ENCODE results near the gene MRGPRD.

DNA sequence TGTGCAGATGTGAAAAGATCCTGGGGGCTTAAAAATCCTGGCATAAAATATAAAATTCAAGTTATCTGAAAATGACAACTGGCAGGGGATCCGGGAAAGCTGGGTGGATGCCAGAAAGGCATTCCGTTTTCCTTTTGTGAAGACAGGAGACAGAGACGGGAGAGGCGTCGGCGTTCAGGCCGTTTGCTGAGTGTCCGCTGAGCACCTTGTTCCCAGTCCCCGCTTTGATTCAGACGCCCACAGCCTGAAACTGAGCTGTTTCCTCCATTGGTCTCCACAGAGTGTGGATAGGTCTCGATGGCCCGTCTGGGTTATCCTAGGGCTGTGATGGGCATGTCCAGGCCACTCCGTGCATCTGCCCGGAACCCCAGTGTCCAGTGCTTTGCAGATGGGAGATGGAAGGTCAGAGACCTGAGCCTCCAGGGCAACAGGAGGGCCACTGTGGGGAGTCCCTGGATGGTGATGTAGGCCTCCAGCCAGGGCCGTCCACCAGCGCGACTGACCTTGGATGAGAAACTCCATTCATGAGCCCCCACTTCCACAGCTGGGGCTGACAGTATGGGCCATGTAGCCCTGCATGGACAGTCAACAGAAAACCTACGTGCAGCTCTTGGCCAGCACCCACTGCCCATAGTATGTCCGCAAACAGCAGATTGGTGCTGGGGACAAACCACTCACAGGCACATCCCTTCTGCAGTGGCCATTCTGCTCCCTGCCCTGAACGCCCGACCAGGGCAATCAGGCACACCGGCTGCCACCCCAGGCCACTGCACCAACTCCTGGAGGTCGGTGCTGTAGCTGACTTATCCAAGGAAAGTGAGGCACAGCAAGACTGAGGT is 20.7 kb upstream of the MRGPRD start:
- TF ChIP-seq, protein P1, sequence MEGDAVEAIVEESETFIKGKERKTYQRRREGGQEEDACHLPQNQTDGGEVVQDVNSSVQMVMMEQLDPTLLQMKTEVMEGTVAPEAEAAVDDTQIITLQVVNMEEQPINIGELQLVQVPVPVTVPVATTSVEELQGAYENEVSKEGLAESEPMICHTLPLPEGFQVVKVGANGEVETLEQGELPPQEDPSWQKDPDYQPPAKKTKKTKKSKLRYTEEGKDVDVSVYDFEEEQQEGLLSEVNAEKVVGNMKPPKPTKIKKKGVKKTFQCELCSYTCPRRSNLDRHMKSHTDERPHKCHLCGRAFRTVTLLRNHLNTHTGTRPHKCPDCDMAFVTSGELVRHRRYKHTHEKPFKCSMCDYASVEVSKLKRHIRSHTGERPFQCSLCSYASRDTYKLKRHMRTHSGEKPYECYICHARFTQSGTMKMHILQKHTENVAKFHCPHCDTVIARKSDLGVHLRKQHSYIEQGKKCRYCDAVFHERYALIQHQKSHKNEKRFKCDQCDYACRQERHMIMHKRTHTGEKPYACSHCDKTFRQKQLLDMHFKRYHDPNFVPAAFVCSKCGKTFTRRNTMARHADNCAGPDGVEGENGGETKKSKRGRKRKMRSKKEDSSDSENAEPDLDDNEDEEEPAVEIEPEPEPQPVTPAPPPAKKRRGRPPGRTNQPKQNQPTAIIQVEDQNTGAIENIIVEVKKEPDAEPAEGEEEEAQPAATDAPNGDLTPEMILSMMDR (IDR thresholded peaks at IDR 0.05; ENCODE audit: control extremely low read depth in 1 of 3, insufficient read depth in 1 of 3, low read depth in 1 of 3, low read length in 3 of 3): no peak
- TF ChIP-seq SRF (IDR thresholded peaks at IDR 0.05; ENCODE audit: low read depth, low read length): no peak
- no peak for TF ChIP-seq SP2 (IDR thresholded peaks at IDR 0.05; ENCODE audit: low read length)
- no peak for TF ChIP-seq GTF2F1 (IDR thresholded peaks at IDR 0.05; ENCODE audit: borderline replicate concordance, low read depth, low read length)
- TF ChIP-seq POLR2A (IDR thresholded peaks at IDR 0.05; ENCODE audit: control extremely low read depth in 1 of 2, low read depth in 2 of 2, low read length in 2 of 2): no peak
- no peak for TF ChIP-seq EP300 (IDR thresholded peaks at IDR 0.05; ENCODE audit: borderline replicate concordance in 1 of 2, low read depth in 2 of 2, low read length in 2 of 2)
- no peak for TF ChIP-seq SUZ12 (IDR thresholded peaks at IDR 0.05; ENCODE audit: low read length)
- no peak for TF ChIP-seq CHD1 (IDR thresholded peaks at IDR 0.05; ENCODE audit: low read depth, low read length)
- no peak for TF ChIP-seq SP1 (IDR thresholded peaks at IDR 0.05; ENCODE audit: low read depth, low read length)
- no peak for TF ChIP-seq ZNF274 (IDR thresholded peaks at IDR 0.05; ENCODE audit: borderline replicate concordance, extremely low read depth, low read length)
- no peak for TF ChIP-seq SAP30 (IDR thresholded peaks at IDR 0.05; ENCODE audit: insufficient read depth, insufficient replicate concordance, low read length)
- no peak for TF ChIP-seq KDM1A (IDR thresholded peaks at IDR 0.05; ENCODE audit: borderline replicate concordance, low read length)
- no peak for TF ChIP-seq BCL11A (IDR thresholded peaks at IDR 0.05; ENCODE audit: low read depth in 2 of 2, low read length in 2 of 2)
- no peak for TF ChIP-seq TBP (IDR thresholded peaks at IDR 0.05; ENCODE audit: low read depth, low read length)

All from H1 (cell line).